GM21390 (cell line): ENCODE data around the gene RALGDS.
"Not testable (repeated sequence)": the region's sequence is repeated elsewhere in the genome, so short reads cannot be mapped to it uniquely, and the experiment has no call there.

Source experiments
- ATAC-seq: cut with Tn5 transposase; IDR thresholded peaks from one replicate; pipeline ENCODE4 v1.9.1; 2021; ENCODE audit not compliant: unreplicated experiment

RALGDS gene

DNA sequence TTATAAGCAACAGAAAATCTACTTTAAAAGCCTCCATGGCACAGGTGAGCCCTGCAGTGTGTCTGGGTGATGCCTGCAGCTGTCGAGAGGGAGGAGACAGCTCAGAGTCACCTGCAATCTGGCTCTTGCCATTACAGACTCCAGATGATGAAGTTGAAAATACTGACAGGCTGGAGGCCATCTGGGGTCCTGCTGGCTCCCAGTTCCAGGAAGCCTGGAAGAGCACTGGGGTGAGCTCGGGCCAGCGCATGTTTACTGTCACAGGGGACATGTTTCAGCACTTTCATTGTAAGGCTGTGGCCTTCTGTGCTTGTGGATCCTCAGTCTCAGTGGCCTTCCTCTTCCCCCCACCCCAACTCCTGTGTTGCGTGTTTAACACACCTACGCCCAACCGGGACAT is 30.9 kb downstream of the RALGDS start:
- ATAC-seq, result no peak

DNA sequence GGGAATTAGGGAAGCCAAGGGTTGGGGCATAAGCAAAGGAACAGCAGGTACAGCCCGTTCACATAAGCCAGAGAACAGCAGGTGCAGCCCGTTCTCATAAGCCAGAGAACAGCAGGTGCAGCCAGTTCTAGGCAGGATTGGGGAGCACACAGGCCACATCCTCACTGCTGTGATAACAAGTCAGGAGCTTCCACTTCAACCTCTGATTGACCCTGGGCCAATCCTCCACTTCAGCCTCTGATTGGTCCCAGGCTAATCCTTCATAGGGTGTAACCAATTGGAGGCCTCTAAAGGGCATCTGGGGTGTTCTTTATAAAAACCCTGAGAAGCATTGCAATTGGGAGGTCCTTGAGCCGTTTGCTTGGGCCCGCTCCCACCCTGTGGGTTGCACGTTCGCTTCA is 31.8 kb downstream of the RALGDS start:
- no peak for ATAC-seq

DNA sequence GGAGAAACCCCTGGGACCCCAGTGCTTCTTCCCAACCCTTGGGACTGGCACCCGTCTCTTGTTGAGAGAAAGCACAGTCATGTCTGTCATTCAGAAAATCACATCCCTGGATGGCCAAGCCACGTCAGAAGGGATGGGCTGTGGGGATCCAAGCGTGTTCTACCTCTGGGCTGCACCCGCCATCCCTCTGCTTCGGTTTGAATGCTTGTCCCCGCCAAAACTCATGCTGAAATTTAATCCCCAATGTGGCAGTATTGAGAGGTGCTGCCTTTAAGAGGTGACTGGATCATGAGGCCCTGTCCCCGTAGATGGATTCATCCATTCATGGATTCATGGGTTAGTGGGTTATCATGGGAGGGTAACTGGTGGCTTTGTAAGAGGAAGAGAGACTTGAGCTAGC is 32.3 kb downstream of the RALGDS start:
- ATAC-seq, result no peak

DNA sequence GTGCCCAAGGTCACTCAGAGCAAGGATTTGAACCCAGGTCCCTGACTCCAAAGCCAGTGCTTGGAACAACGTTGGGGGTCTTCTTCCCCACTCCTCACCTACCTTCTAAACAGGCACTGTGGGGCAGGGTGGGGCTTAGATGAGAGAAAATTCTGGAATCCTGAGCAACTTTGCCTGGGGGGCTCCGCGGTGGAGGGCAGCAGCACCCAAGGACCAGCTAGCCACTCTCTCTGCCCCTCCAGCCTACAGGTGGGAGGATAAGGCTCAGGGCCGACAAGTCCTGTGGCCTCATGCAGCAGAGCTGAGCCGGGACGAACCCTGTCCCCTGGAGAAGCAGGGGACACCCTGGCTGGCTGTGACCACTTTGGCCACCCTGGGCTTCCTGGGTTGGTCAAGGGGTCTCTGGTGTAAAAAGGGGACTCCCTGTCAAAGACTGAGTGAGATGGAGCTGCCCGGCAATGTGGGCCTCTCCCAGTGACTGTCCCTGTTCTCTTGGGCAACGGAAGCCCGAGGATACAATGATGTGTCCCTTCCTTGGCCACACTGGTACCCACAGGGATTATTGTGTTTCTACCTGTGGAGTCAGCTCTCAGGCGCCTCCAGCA is 32.8 kb downstream of the RALGDS start:
- no peak for ATAC-seq

DNA sequence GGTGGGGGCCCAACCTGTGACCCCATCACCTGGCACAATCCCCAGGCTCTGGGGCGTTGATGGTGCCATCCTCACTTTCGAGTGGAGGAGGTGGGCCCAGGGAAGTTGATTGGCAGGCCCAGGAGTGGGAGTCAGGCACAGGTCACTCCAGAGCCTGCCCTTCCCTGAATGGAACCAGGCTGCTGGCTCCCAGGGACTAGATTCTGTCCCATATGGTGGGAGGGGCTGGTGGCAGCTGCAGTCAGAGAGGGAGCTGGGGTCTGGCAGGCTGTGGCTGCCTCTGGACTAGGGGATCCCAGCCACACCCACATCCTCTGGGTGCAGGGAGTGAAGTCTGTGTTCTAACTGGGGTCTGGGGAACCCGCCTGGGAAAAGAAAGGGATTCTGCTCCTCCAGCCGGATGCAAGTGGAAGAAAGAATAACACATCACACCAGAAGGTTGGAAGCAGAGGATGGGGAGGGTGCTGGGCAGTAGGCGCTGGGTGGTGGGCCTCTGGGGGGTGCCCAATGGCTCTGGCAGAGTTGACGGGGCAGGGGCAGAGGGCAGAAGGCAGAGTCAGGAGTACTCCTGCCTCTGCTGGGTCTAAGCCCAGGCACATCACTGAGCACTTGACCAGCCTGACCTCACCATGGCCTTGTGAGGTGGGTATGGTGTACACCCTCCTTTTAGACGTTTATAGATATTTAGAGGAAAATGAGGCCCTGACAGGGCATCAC is 33.5 kb downstream of the RALGDS start:
- ATAC-seq, result no peak

DNA sequence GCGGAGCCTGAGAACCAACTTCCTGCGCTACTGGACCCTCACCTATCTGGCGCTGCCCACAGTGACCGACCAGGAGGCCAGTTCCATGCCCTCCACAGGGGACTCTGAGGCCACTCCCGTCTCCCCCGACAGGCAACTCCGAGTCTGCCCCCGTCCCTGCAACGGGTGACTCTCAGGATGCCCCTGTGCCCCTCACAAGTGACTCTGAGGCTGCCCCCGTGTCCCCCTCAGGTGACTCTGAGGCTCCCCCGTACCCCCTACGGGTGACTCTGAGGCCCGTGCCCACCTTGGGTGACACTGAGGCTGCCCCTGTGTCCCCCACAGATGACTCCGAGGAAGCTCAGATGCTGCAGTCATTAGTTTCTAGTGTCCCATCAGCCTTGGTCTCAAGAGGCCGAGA is 34.1 kb downstream of the RALGDS start:
- no peak for ATAC-seq

DNA sequence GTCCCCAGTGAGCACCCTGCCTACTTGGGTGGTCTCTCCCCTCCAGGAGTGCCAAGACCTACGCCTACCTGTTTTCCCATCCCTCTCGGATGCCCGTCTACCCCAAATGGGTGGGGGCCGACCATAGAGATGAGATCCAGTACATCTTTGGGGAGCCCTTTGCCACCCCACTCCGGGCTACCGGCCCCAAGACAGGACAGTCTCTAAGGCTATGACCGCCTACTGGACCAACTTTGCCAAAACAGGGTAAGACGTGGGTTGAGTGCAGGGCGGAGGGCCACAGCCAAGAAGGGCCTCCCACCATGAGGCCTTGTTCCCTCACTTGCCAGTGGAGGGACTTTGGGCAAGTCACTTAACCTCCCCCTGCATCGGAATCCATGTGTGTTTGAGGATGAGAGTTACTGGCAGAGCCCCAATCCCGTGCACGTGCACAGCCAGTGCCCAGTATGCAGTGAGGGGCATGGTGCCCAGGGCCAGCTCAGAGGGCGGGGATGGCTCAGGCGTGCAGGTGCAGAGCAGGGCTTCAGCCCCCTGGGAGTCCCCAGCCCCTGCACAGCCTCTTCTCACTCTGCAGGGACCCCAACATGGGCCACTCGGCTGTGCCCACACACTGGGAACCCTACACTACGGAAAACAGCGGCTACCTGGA is 34.7 kb downstream of the RALGDS start:
- not testable (repeated sequence) for ATAC-seq

DNA sequence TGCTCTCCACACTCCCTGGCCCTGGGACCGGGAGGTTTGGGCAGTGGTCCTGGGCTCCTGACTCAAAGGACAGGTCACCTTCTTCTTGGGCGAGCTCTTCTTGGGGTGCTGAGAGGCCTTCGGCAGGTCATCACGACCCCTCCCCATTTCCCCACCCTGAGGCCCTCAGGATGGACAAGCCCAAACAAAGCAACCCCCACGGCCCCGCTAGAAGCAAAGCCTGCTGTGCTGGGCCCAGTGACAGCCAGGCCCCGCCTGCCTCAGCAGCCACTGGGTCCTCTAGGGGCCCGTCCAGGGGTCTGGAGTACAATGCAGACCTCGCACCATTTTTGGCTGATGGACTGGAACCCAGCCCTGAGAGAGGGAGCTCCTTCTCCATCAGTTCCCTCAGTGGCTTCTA is 37.4 kb downstream of the RALGDS start:
- not testable (repeated sequence) for ATAC-seq

DNA sequence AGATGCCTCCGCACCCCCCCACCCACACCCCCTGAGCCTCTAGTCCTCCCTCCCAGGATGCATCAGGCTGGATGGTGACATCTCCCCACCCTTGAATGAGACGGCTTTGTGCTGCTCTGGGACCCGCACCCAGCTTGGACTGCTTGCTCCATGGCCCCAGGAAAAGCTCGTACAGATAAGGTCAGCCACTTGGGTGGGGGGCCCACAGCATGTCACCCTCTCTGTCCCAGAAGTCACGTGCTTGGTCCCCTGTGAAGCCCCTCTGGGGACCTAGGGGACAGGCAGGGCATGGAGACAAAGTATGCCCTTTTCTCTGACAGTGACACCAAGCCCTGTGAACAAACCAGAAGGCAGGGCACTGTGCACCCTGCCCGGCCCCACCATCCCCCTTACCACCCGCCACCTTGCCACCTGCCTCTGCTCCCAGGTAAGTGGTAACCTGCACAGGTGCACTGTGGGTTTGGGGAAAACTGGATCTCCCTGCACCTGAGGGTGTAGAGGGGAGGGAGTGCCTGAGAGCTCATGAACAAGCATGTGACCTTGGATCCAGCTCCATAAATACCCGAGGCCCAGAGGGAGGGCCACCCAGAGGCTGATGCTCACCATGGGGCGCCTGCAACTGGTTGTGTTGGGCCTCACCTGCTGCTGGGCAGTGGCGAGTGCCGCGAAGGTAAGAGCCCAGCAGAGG is 38.9 kb downstream of the RALGDS start:
- not testable (repeated sequence) for ATAC-seq

DNA sequence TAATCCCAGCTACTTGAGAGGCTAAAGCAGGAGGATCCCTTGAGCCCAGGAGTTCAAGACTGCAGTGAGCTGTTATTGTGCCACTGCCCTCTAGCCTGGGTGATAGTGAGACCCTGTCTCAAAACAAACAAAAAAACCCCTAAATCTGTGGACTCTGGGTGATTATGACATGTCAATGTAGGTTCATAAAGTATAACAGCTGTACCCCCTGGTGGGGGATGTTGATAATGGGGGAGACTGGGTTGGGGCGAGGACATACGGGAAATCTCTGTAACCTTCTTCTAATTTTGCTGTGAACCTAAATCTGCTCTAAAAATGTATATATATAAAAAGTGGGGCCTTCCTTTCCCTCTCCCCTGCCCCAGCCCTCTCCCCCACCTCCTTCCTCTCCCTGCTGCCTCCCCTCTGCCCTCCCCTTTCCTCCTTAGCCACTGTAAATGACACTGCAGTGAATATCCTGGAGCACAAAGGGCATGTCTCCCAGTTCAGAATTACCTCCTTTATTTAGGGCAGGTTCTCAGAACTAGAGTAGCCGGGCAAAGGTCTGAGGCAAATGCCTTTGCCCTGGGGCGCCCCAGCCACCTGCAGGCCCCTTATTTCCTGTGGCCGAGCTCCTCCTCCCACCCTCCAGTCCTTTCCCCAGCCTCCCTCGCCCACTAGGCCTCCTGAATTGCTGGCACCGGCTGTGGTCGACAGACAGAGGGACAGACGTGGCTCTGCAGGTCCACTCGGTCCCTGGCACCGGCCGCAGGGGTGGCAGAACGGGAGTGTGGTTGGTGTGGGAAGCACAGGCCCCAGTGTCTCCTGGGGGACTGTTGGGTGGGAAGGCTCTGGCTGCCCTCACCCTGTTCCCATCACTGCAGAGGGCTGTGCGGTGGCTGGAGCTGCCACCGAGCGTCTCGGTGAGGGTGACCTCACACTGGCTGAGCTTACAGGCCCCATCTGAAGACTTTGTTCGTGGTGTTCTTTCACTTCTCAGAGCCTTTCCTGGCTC is 40.0 kb downstream of the RALGDS start:
- not testable (repeated sequence) for ATAC-seq

DNA sequence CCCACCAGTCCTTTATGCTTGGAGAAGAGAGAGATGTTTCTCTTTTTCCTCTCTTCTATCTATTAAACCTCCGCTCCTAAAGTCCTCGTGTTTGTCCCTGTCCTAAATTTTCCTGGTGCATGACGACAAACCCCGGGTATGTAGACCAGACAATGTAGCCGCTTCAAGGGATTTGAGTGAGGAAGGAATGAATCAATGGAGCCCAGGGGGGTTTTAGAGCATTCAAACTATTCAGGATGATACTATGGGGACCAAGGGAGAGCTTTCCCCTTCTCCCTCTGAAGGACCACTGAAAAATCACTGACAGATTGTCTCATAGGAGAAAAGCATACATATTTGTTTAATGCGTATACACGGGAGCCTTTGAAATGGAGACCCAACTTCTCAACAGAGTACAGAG is 40.9 kb downstream of the RALGDS start:
- no peak for ATAC-seq

DNA sequence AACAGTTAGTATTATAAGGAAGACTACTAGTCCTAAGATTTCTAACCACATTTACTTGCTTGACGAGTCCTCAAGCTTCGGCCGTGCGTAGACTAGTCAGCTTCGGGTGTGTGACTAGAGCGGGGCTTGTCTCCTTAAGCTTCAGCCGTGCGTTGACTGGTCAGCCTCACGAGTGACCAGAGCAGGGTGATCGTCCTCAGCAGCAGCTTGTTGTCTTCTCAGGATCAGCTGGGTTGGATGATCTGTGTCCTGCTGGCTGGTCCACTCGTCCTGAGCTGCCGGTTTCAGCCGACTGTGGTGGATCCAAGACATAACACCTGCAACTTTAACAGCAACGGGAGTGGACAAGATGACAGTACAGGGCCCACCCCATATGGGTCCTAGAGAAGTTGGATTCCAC is 42.6 kb downstream of the RALGDS start:
- ATAC-seq, result no peak

DNA sequence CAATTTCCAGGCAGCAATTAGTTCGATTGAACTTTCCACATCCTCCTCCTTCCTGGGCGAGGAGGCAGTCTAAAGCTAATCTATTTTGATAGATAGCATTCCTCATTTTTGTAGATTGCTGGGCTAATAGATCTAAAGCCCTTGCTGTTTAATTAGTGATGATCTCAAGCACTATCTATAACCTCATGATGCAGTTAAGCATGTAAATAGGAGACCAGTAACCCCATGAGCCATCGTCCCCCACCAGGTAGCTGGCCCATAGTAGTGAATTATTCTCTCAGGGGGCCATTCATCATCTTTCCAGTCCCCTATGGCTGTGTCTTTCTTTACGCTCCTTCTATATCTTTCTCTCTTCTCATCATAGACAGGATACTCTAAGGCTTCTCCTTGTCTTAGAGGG is 44.3 kb downstream of the RALGDS start:
- no peak for ATAC-seq

DNA sequence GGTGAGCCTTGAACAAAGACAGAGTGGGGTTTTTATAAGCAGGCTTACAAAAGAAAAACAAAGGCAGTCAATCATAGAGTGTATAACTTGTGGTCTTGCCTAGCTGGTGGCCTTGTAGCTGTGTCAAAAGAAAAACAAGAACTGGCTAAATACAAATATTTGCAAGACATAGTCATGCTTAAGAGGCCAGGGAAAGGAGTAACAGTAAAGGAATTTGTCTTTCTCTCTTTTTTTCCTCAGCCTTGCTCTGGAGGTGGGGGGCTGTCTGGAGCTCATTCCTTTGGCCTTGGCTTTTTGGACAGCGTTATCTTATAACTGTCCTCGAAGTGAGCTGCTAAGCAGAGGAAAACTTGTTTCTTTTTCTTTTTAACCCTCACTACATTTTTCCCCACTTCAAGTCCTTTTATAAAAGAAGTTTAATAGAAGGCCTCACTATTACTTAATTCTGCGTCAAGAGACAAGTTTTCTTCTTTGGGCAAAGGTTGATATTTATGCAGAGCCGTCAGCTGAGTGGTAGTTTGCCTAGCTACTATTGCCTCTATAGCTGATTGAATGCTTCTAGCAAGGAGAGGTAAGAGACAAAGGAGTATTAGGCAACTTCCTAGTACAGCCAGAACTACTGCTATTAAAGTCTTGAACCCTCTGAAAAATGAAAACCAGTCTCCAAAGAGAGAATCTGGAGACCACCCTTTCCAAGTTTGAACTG is 45.0 kb downstream of the RALGDS start:
- no peak for ATAC-seq

DNA sequence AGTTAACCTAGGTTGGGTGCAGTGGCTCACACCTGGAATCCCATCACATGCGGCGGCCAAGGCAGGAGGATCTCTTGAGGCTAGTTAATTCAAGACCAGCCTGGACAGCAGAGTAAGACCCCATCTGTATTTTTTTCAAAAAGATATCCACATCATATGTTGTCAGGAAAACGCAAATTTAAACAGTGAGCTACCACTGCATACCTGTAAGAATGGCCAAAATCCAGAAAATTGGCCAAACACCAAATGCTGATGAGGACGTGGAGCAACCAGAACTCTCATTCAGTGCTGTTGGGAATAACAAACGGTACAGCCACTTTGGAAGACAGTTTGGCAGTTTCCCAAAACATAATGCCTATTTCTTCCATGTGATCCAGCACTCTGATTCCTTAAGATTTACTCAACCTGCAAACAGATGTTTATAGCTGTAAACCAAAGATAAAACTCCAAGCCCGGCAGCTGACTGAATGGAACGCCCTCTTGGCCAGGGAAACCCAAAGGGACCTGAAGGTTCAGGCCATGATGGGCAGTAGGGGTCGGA is 46.9 kb downstream of the RALGDS start:
- no peak for ATAC-seq

DNA sequence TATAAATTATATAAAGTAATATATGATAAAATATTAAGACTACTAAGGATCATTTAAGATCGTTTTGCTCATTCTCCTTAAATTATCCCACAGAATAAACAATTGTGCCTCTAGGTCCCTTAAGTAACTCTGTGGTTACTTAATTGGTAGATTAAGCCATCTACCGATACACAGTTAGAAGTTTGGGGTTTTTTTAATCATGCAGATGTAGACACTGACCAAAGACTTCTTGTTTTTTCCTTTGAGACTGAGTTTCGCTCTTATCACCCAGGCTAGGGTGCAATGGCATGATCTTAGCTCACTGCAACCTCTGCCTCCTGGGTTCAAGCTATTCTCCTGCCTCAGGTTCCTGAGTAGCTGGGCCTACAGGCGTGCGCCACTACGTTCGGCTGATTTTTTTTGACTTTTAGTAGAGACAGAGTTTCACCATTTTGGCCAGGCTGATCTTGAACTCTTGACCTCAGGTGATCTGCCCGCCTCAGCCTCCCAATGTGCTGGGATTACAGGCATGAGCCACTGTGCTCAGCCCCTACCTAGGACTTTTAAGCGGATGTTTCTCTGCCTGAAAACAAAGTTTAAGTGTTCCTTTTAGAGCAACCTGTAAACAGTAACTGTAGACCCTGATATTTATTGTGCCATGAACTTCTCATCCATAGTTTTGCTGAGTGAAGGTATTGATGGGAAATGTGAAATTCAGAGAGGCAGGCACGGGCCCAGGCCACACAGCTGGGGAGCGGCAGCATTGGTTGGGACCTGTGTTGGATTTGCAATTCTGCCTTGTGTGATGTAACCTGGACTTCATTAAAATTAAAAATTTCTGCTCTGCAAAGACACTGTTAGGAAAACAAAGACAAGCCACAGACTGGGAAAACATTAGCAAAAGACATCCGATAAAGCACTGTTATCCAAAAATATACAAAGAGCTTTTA is 47.7 kb downstream of the RALGDS start:
- ATAC-seq, result no peak

DNA sequence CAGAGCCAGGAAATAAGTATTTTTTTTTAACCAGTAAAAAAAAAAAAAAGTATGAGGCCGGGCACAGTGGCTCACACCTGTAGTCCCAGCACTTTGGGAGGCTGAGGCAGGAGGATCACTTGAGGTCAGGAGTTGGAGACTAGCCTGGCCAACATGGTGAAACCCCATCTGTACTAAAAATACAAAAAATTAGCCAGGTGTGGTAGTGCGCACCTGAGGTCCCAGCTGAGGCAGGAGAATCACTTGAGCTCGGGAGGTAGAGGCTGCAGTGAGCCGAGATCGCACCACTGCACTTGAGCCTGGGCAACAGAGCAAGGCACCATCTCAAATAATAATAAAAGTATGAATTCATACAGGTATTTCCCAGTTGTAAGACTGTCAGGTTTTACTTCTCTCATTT is 48.8 kb downstream of the RALGDS start:
- not testable (repeated sequence) for ATAC-seq

DNA sequence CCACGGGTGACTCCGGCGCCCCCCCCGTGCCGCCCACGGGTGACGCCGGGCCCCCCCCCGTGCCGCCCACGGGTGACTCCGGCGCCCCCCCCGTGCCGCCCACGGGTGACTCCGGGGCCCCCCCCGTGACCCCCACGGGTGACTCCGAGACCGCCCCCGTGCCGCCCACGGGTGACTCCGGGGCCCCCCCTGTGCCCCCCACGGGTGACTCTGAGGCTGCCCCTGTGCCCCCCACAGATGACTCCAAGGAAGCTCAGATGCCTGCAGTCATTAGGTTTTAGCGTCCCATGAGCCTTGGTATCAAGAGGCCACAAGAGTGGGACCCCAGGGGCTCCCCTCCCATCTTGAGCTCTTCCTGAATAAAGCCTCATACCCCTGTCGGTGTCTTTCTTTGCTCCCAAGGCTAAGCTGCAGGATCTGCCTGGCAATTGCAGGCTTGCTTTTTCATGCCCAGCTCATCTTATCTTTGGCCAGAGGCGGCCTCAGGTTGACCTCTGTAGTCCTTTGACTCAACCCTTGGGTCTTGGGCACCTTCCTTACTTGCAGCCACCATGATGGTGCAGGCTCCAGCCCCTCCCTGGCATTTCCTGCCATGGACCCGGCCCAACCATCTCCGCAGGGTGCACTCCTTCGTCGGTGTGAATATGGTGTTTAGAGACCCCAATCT is 49.4 kb downstream of the RALGDS start:
- no peak for ATAC-seq
